Sigmoid colon (tissue), 3 donors: ENCODE results near the gene FAU.

Experiments used
- POLR2A ChIP-seq, 2 donors: fragments of 450-650 bp; IDR thresholded peaks; one replicate each; pipeline ENCODE4 v1.6.1; 2016; ENCODE audit warnings: antibody characterized with exemption in 2 of 2, mild to moderate bottlenecking in 2 of 2, moderate library complexity in 2 of 2
- TF ChIP-seq, protein P1 (sequence below), 4 experiments: fragments of 450-650 bp in 3 of 4; fragments of 200-600 bp in 1 of 4; IDR thresholded peaks; one replicate each; pipeline ENCODE4 v1.5.1; 2016 to 2019; ENCODE audit warnings: antibody characterized with exemption in 4 of 4, mild to moderate bottlenecking in 3 of 4, moderate library complexity in 2 of 4

DNA sequence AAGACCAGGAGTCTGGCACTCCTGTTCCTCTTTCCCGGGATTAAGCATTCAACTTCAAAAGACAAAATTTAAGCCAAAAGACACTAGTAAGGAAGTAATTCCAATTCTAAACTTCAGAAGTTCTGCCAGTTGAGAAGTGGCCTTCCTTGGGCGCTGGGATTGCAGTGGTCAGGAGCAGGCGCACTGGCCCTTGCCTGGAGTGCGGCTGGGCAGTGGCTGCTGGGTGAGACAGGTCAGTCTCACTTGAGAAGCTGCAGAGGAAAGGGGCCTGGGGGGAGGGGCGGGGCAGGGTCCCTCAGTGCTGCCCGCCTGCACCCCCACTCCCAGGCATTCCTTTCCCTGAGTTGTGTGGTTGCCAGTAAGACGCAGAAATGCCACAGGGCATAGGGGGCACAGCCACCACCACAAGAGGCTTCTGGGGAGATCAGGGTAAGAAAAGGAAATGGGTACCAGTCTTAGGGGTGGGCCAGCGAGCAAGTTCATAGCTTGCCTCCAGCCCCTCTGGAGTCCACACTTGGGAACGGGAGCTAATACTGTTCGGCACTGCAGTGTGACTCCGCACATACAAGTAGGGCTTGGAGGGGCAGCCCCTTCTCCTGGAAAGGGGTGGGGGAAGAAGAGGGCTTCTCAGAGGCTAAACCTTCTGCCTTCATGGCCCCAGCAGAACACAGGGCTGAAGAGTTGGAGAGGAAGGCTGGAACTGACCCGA, 5.7 kb upstream of the FAU start:
- TF ChIP-seq, protein P1, sequence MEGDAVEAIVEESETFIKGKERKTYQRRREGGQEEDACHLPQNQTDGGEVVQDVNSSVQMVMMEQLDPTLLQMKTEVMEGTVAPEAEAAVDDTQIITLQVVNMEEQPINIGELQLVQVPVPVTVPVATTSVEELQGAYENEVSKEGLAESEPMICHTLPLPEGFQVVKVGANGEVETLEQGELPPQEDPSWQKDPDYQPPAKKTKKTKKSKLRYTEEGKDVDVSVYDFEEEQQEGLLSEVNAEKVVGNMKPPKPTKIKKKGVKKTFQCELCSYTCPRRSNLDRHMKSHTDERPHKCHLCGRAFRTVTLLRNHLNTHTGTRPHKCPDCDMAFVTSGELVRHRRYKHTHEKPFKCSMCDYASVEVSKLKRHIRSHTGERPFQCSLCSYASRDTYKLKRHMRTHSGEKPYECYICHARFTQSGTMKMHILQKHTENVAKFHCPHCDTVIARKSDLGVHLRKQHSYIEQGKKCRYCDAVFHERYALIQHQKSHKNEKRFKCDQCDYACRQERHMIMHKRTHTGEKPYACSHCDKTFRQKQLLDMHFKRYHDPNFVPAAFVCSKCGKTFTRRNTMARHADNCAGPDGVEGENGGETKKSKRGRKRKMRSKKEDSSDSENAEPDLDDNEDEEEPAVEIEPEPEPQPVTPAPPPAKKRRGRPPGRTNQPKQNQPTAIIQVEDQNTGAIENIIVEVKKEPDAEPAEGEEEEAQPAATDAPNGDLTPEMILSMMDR (IDR thresholded peaks at IDR 0.05), result no peak
- no peak for TF ChIP-seq POLR2A (IDR thresholded peaks at IDR 0.05)
